HG03196 (cell line): ENCODE results near the gene KNDC1.
"Not testable (repeated sequence)": the region's sequence is repeated elsewhere in the genome, so short reads cannot be mapped to it uniquely, and the experiment has no call there.

ENCODE experiments used
- ATAC-seq: cut with Tn5 transposase; IDR thresholded peaks from one replicate; pipeline ENCODE4 v1.9.1; 2021; ENCODE audit not compliant: unreplicated experiment

Gene KNDC1

GRCh38 chr10:133174689-133175263 is 14.8 kb downstream of the KNDC1 start:
- no peak for ATAC-seq

GRCh38 chr10:133175624-133176023 is 15.6 kb downstream of the KNDC1 start:
- ATAC-seq = not testable (repeated sequence)

- ATAC-seq = no peak
These were observed 16.5 kb downstream of the KNDC1 start for GRCh38 chr10:133176546-133176945.

GRCh38 chr10:133177380-133178157 is 17.6 kb downstream of the KNDC1 start:
- ATAC-seq = no peak

GRCh38 chr10:133178357-133179127 is 18.5 kb downstream of the KNDC1 start:
- no peak for ATAC-seq

- ATAC-seq = no peak
These were observed 19.1 kb downstream of the KNDC1 start for GRCh38 chr10:133179128-133179520.

GRCh38 chr10:133179651-133180050 is 19.6 kb downstream of the KNDC1 start:
- no peak for ATAC-seq

GRCh38 chr10:133180192-133180964 is 20.4 kb downstream of the KNDC1 start:
- ATAC-seq = no peak

GRCh38 chr10:133180965-133181639 is 21.1 kb downstream of the KNDC1 start:
- ATAC-seq = no peak

- no peak for ATAC-seq
These were observed 22.2 kb downstream of the KNDC1 start for GRCh38 chr10:133182190-133182589.

- no peak for ATAC-seq
These were observed 23.0 kb downstream of the KNDC1 start for GRCh38 chr10:133182791-133183645.

GRCh38 chr10:133183646-133184378 is 23.8 kb downstream of the KNDC1 start:
- ATAC-seq = no peak

GRCh38 chr10:133184591-133185244 is 24.7 kb downstream of the KNDC1 start:
- no peak for ATAC-seq

GRCh38 chr10:133185421-133185820 is 25.4 kb downstream of the KNDC1 start:
- no peak for ATAC-seq

GRCh38 chr10:133185916-133186315 is 25.9 kb downstream of the KNDC1 start:
- ATAC-seq = no peak

GRCh38 chr10:133186416-133187090 is 26.5 kb downstream of the KNDC1 start:
- ATAC-seq = no peak

GRCh38 chr10:133187091-133187905 is 27.3 kb downstream of the KNDC1 start:
- ATAC-seq = no peak
